AG04450 (cell line): ENCODE measurements around the gene TRIM34. TPM values are rescaled to one million over a fixed set of nuclear protein-coding genes. Genes with fewer than 3 reads are reported as not detected.
"Not testable (repeated sequence)": the region's sequence is repeated elsewhere in the genome, so short reads cannot be mapped to it uniquely, and the experiment has no call there.

Experiments used
- CTCF ChIA-PET: fragments of 300-600, 350-600 bp; formaldehyde crosslinking; extraction: SDS; loops from one replicate; lab custom pipeline; 2022; ENCODE audit warnings: antibody characterized with exemption, inconsistent platforms; lab: Charles Lee
- POLR2A ChIA-PET: fragments of 350-600 bp; formaldehyde crosslinking; extraction: SDS; loops from one replicate; lab custom pipeline; 2021; ENCODE audit warnings: antibody characterized with exemption, inconsistent platforms; lab: Yijun Ruan, JAX
- DNase-seq: peaks from one replicate; pipeline ENCODE4 v3.0.0-alpha.2; 2011; ENCODE audit warnings: low read depth, low spot score
- H3K27ac ChIP-seq: one replicate; pipeline ENCODE4 v1.5.1; 2012; ENCODE audit warnings: low read depth, low read length, control low read depth
- H3K27me3 ChIP-seq: one replicate; pipeline ENCODE4 v1.6.0; 2012; ENCODE audit warnings: low read length; ENCODE audit not compliant: control insufficient read depth, insufficient read depth
- H3K4me3 ChIP-seq: 2 replicates; pipeline ENCODE4 v1.5.1; 2011; ENCODE audit warnings: mild to moderate bottlenecking, low read depth, low read length, control low read depth
- H3K9me3 ChIP-seq: 2 replicates; pipeline ENCODE4 v1.5.1; 2012; ENCODE audit warnings: low read length; ENCODE audit not compliant: control insufficient read depth, insufficient read depth
- CTCF ChIP-seq: IDR thresholded peaks from 2 replicates; pipeline ENCODE4 v1.5.1; 2011; ENCODE audit warnings: low read depth, low read length, control low read depth, inconsistent platforms
- polyA plus RNA-seq: library from polyadenylated mRNA; depleted of rRNA; stranded (reverse); fragments of >200 nt; gene quantifications from 2 replicates; pipeline ENCODE4 v1.2.3, GENCODE V29; 2011

Gene TRIM34
- polyA plus RNA-seq, 1 experiment: 18.3 TPM

GRCh38 chr11:5686426-5686825 lies 61.6 kb downstream of the TRIM34 start:
- POLR2A ChIA-PET: no interaction called here
- Histone ChIP-seq H3K4me3 (no peak overlapping the region), H3K27me3 (no peaks in the 10 kb centered on the region), H3K27ac (no peak overlapping the region), H3K9me3 (peaks cover 3% of the 10 kb centered on the region; the same call in 1 of the 2 replicates)
- CTCF ChIA-PET: no interaction called here
- DNase-seq: no peak
- TF ChIP-seq CTCF: no peak

- ChIA-PET CTCF (interaction anchor here (0.7 to 3.4 kb wide), 2 partner anchors 89 to 212 kb away, joined by 3 to 11 read pairs; no protein-coding TSS in a partner anchor), POLR2A (no interaction called here)
- H3K27ac ChIP-seq: no peak overlapping the region
- no peaks in the 10 kb centered on the region for H3K9me3 ChIP-seq
- no peak for TF ChIP-seq CTCF
- H3K27me3 ChIP-seq: no peaks in the 10 kb centered on the region
- no peak overlapping the region for H3K4me3 ChIP-seq
- no peak for DNase-seq
These were observed 63.7 kb downstream of the TRIM34 start for GRCh38 chr11:5688482-5688881.

GRCh38 chr11:5689551-5689983 lies 64.8 kb downstream of the TRIM34 start, which contains the start of gene TRIM22:
Gene TRIM22 (plus strand): TSS chr11:5689790. CDS start chr11:5696233, 6,443 bp downstream.
- Histone ChIP-seq H3K4me3 (peak within 1 kb of the TSS; percentile 54), H3K27me3 (no peaks in the 10 kb centered on the region), H3K9me3 (no peaks in the 10 kb centered on the region), H3K27ac (peak within 1 kb of the TSS; percentile 87)
- no peak for TF ChIP-seq CTCF
- ChIA-PET CTCF (interaction anchor here (1.5 to 3.4 kb wide), 3 partner anchors 89 to 213 kb away, joined by 3 to 11 read pairs (median 7); no protein-coding TSS in a partner anchor), POLR2A (interaction anchor here (0.6 to 2.1 kb wide), 2 partner anchors 68 to 630 kb away, joined by 5 to 8 read pairs; no protein-coding TSS in a partner anchor)
- DNase-seq: no peak

- no peak for TF ChIP-seq CTCF
- DNase-seq: no peak
- Histone ChIP-seq H3K27me3 (no peaks in the 10 kb centered on the region), H3K4me3 (peak overlapping the region; percentile 54), H3K27ac (peak overlapping the region; percentile 87), H3K9me3 (no peaks in the 10 kb centered on the region)
- CTCF ChIA-PET: interaction anchor here (1.2 to 3.4 kb wide), 4 partner anchors 90 to 625 kb away, joined by 3 to 11 read pairs (median 5); no protein-coding TSS in a partner anchor
- POLR2A ChIA-PET: interaction anchor here (0.5 to 2.1 kb wide), 3 partner anchors 69 to 532 kb away, joined by 3 to 8 read pairs (median 3); no protein-coding TSS in a partner anchor
These were observed 65.4 kb downstream of the TRIM34 start for GRCh38 chr11:5690216-5690615.

- H3K4me3 ChIP-seq: peak overlapping the region; percentile 54
- DNase-seq: no peak
- CTCF ChIA-PET: interaction anchor here (1.2 to 3.4 kb wide), 2 partner anchors 215 to 625 kb away, joined by 3 to 11 read pairs; no protein-coding TSS in a partner anchor
- no peaks in the 10 kb centered on the region for H3K9me3 ChIP-seq
- TF ChIP-seq CTCF: no peak
- no peaks in the 10 kb centered on the region for H3K27me3 ChIP-seq
- peak overlapping the region; percentile 22 for H3K27ac ChIP-seq
- POLR2A ChIA-PET: interaction anchor here (2.1 kb wide), 1 partner anchor 69 kb away, joined by 8 read pairs; no protein-coding TSS in a partner anchor
These were observed 65.9 kb downstream of the TRIM34 start for GRCh38 chr11:5690736-5691135.

- H3K9me3 ChIP-seq, DNase-seq, H3K27ac ChIP-seq, POLR2A ChIA-PET, H3K27me3 ChIP-seq: not testable (repeated sequence)
- peak overlapping the region; percentile 54 for H3K4me3 ChIP-seq
- CTCF ChIA-PET: interaction anchor here (1.2 to 3.4 kb wide), 2 partner anchors 215 to 624 kb away, joined by 3 to 11 read pairs; no protein-coding TSS in a partner anchor
These were observed 66.6 kb downstream of the TRIM34 start for GRCh38 chr11:5691238-5691963.
